Body of pancreas (tissue), 4 donors: ENCODE data around the gene SMOC2. TPM values are rescaled to one million over a fixed set of nuclear protein-coding genes. Genes with fewer than 3 reads are reported as not detected.

ENCODE experiments used
- ATAC-seq: fragments of 150-250 bp; one replicate; pipeline ENCODE4 v1.9.1; 2016
- DNase-seq, 4 donors: peaks; one replicate each; pipeline ENCODE4 v3.0.0-alpha.2; 2019
- H3K27ac ChIP-seq, 4 donors: fragments of 200-600 bp; sonication (generic); 1 replicate in 3 of 4; 2 replicates in 1 of 4; pipeline versions ENCODE4 v1.5.1 to v1.6.1; 2016 to 2019; ENCODE audit warnings: mild to moderate bottlenecking in 1 of 4, mixed read lengths in 1 of 4, moderate library complexity in 1 of 4
- H3K27me3 ChIP-seq, 2 donors: fragments of 200-600 bp; sonication (generic); one replicate each; pipeline ENCODE4 v1.6.0; 2016; ENCODE audit warnings: mild to moderate bottlenecking in 1 of 2
- H3K36me3 ChIP-seq, 2 donors: fragments of 200-600 bp; sonication (generic); replicated peaks in 1 of 2; 2 replicates each; pipeline ENCODE4 v1.5.1; 2016; ENCODE audit warnings: low read depth in 2 of 2; ENCODE audit not compliant: insufficient read depth in 1 of 2
- H3K4me1 ChIP-seq: fragments of 200-600 bp; sonication (generic); one replicate; pipeline ENCODE4 v1.6.0; 2016
- H3K4me3 ChIP-seq, 2 donors: fragments of 200-600 bp; sonication (generic); 1 replicate in 1 of 2; 2 replicates in 1 of 2; pipeline ENCODE4 v1.5.1; 2016 to 2019
- H3K9me3 ChIP-seq, 3 donors: fragments of 200-600 bp; sonication (generic); 1 replicate in 2 of 3; 2 replicates in 1 of 3; pipeline ENCODE4 v1.5.1; 2016
- CTCF ChIP-seq, 7 experiments: fragments of 450-650 bp in 4 of 7; fragments of 200-600 bp in 3 of 7; sonication (generic) in 3 of 7; IDR thresholded peaks; one replicate each; pipeline ENCODE4 v1.5.1; 2016 to 2019; ENCODE audit warnings: antibody characterized with exemption in 7 of 7
- POLR2A ChIP-seq, 3 donors: fragments of 450-650 bp; IDR thresholded peaks; one replicate each; pipeline ENCODE4 v1.6.1; 2016; ENCODE audit warnings: antibody characterized with exemption in 3 of 3, mild to moderate bottlenecking in 2 of 3
- WGBS, 2 donors: methylation state at CpG; one replicate each; pipeline ENCODE4 v1.1.5; 2017; 5-methylcytosine and 5-hydroxymethylcytosine counted together
- intact Hi-C: fragments of 100-400 bp; cut with DNase I; formaldehyde crosslinking; loops from one replicate; pipeline ENCODE4 v1.15.1; 2023
- total RNA-seq, 2 donors: library from RNA; depleted of rRNA; stranded (reverse); fragments of >200 nt; gene quantifications; one replicate each; pipeline ENCODE4 v1.1.0, GENCODE V29; 2016

Gene SMOC2
- total RNA-seq, 2 donors from 2014 or later: 22.7 to 31.4 TPM

- no peaks in the 10 kb centered on the region for H3K9me3 ChIP-seq
- H3K27ac ChIP-seq: no peak overlapping the region
- H3K36me3 ChIP-seq: no peaks in the 10 kb centered on the region
- TF ChIP-seq POLR2A (IDR thresholded peaks at IDR 0.05) (no peak), CTCF (IDR thresholded peaks at IDR 0.05) (no peak)
- ATAC-seq: no peak
- 78 to 87% methylated on average over 18 of the region's 18 CpGs for WGBS, 2 donors
- intact Hi-C loops: no loop called here
- DNase-seq: no peak
- no peaks in the 10 kb centered on the region for H3K27me3 ChIP-seq
- H3K4me3 ChIP-seq: no peak overlapping the region
- H3K4me1 ChIP-seq: no peaks in the 10 kb centered on the region
Observed at GRCh38 chr6:168666699-168667427, 225.9 kb downstream of the SMOC2 start.

GRCh38 chr6:168667428-168667805 is 226.4 kb downstream of the SMOC2 start:
- Histone ChIP-seq H3K36me3 (no peaks in the 10 kb centered on the region), H3K4me1 (no peaks in the 10 kb centered on the region), H3K4me3 (no peak overlapping the region), H3K27me3 (no peaks in the 10 kb centered on the region), H3K9me3 (no peaks in the 10 kb centered on the region), H3K27ac (no peak overlapping the region)
- 84 to 100% methylated on average over 6 to 7 of the region's 7 CpGs for WGBS, 2 donors
- TF ChIP-seq POLR2A (IDR thresholded peaks at IDR 0.05) (no peak), CTCF (IDR thresholded peaks at IDR 0.05) (no peak)
- intact Hi-C loops: no loop called here
- no peak for ATAC-seq
- no peak for DNase-seq

GRCh38 chr6:168670401-168670985 is 229.5 kb downstream of the SMOC2 start:
- no peak overlapping the region for H3K4me3 ChIP-seq
- no peak overlapping the region for H3K27ac ChIP-seq
- DNase-seq (no peak), ATAC-seq (no peak)
- H3K4me1 ChIP-seq: no peaks in the 10 kb centered on the region
- H3K27me3 ChIP-seq: no peaks in the 10 kb centered on the region
- no peaks in the 10 kb centered on the region for H3K36me3 ChIP-seq
- H3K9me3 ChIP-seq: no peaks in the 10 kb centered on the region
- 82 to 85% methylated on average over 11 to 12 of the region's 12 CpGs for WGBS, 2 donors
- TF ChIP-seq CTCF (IDR thresholded peaks at IDR 0.05): no peak
- TF ChIP-seq POLR2A (IDR thresholded peaks at IDR 0.05): no peak
- intact Hi-C loops: no loop called here

GRCh38 chr6:168671028-168671862 is 230.3 kb downstream of the SMOC2 start:
- intact Hi-C loops: no loop called here
- no peak overlapping the region for H3K4me3 ChIP-seq
- H3K36me3 ChIP-seq: no peaks in the 10 kb centered on the region
- H3K4me1 ChIP-seq: no peaks in the 10 kb centered on the region
- WGBS, 2 donors: 73 to 81% methylated on average over 19 of the region's 19 CpGs
- no peak for ATAC-seq
- no peak for TF ChIP-seq POLR2A (IDR thresholded peaks at IDR 0.05)
- H3K9me3 ChIP-seq: no peaks in the 10 kb centered on the region
- DNase-seq: no peak
- H3K27me3 ChIP-seq: no peaks in the 10 kb centered on the region
- H3K27ac ChIP-seq: no peak overlapping the region

GRCh38 chr6:168671863-168672546 is 231.0 kb downstream of the SMOC2 start:
- WGBS, 2 donors: 57 to 68% methylated on average over 10 of the region's 10 CpGs
- DNase-seq (no peak), ATAC-seq (no peak)
- Histone ChIP-seq H3K27ac (no peak overlapping the region), H3K9me3 (no peaks in the 10 kb centered on the region), H3K4me1 (no peaks in the 10 kb centered on the region), H3K36me3 (no peaks in the 10 kb centered on the region), H3K4me3 (no peak overlapping the region), H3K27me3 (no peaks in the 10 kb centered on the region)
- intact Hi-C loops: no loop called here
- TF ChIP-seq POLR2A (IDR thresholded peaks at IDR 0.05) (no peak), CTCF (IDR thresholded peaks at IDR 0.05) (no peak)
